Stimulated activated CD8-positive, alpha-beta memory T cell treated with anti-CD3 and anti-CD28 coated beads, Interleukin-4, amount 100 ng/mL, for 48 hours (primary cell): ENCODE measurements around the gene RACK1.
"Not testable (repeated sequence)": the region's sequence is repeated elsewhere in the genome, so short reads cannot be mapped to it uniquely, and the experiment has no call there.

Source experiments
- DNase-seq: peaks from one replicate; pipeline ENCODE4 v3.0.0-alpha.2; 2020

The RACK1 gene

DNA sequence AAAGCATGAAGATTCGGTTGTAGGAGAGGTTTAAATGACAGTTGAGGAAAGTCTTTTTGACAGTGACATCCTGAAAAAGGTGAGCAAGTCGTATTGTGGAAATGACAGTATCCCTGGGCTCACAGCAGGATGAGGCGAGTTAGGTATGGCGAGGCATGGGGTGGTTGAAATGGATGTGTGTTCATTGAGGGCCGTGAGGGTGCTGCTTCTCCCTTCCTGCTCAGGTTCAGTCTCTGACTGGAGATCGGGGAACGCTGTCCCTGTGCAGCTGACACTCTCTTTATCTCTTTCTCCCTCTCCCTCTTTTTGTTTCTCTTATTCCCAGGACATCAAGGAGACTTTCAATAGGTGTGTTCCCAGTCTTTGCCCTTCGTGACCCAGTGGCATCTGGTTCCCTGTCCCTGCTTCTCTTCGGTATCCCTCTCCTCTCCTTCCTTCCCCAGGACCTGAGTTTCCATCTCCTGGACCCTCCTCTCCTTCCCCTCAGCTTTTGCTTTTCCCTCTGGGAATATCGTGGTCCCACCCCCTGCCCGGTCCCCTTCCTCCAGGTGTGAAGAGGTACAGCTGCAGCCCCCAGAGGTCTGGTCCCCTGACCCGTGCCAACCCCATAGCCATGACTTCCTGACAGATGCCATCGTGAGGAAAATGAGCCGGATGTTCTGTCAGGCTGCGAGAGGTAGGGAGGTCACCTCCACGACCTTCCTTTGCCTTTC is 10.5 kb downstream of the RACK1 start:
- DNase-seq: no peak

- DNase-seq: no peak
These were observed 11.1 kb downstream of the RACK1 start for GRCh38 chr5:181232593-181232992.

DNA sequence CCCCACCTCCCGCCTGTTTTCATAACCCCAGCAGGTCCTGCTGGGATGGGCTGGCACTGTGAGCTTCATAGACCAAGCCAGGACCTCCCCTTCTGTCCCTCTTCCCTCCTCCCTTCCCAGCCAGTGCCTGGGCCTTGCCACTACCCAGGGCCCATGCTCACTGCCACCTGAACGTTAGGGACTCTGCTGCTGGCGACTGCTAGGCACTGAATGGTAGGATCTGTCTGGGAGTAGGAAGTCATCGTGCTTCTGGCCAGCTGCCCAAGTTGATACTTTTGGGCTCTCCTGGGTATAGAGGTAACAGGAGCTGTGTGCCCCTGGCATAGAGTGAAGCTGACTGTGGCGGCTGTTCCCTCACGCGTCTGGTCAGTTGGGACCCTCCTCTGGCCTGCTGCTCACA is 12.3 kb downstream of the RACK1 start:
- DNase-seq: no peak

DNA sequence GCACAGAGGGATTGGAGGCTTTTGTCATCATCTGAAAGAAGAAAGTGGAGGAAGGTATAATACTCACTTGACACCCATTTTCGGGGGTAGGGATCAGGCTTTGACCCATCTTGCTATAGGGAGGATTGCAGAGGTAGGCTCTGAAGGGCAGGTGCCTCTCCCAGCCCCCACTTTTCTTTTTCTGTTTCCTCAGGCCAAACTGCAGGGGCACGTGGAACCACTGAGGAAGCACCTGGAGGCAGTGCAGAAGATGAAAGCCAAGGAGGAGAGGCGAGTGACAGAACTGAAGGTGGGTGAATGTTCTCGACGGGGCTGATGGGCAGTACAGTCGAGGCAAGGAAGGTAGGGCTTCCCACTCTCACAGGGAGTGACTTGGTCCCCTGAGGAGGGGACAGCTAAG is 13.2 kb downstream of the RACK1 start:
- no peak for DNase-seq

DNA sequence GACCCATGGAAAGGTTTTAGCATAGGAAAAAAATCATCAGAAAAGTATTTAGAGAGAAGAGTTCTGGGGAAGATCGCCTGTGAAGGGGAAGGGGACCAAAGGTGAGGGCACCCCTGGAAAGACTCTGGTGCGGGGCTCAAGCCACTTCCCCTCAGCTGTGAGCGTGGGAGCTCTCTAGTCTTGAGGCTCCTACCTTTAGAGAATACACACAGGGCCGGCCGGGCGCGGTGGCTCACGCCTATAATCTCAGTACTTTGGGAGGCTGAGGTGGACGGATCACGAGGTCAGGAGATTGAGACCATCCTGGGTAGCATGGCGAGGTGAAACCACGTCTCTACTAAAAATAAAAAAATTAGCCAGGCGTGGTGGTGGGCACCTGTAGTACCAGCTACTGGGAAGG is 13.7 kb downstream of the RACK1 start:
- no peak for DNase-seq

DNA sequence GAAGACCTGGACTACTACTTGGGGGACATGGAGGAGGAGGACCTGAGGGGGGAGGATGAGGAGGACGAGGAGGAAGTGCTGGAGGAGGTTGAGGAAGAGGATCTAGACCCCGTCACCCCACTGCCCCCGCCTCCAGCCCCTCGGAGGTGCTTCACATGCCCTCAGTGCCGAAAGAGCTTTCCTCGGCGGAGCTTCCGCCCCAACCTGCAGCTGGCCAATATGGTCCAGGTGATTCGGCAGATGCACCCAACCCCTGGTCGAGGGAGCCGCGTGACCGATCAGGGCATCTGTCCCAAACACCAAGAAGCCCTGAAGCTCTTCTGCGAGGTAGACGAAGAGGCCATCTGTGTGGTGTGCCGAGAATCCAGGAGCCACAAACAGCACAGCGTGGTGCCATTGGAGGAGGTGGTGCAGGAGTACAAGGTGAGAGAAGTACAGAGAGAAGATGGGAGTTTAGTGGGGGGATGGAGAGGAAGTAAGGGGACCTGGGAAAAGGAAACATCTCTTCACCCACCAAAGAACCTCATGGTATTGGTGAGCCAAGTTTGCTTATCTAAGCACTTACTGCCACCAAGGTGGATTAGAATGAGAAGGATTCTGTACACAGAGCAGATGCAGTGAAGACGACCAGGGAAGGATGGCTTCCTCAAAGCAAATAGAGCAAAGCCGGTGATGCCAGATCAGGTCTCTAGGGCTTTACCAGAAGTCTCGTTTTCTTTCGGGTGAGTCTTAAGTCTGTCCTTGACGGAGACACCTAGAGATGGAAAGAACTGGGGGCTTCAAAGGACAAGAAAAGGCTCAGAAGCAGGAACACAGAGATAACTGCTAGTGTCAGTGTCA is 19.1 kb downstream of the RACK1 start:
- peak; percentile 58 for DNase-seq

DNA sequence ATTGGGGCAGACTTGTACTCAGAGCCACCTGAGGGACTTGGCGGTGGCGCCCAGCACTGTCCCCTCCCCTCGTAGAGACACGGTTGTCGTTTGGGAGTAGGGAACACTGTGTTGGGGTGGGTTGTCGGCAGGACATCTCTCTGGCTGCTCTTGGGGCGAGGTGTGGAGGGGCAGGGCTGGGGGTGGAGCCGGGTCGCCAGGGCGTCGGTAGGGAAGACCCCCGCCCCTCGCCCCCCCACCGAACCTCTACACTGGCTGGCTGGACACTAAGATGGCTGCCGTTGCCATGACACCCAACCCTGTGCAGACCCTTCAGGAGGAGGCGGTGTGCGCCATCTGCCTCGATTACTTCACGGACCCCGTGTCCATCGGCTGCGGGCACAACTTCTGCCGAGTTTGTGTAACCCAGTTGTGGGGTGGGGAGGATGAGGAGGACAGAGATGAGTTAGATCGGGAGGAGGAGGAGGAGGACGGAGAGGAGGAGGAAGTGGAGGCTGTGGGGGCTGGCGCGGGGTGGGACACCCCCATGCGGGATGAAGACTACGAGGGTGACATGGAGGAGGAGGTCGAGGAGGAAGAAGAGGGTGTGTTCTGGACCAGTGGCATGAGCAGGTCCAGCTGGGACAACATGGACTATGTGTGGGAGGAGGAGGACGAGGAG is 19.8 kb downstream of the RACK1 start:
- peak; percentile 69 for DNase-seq

GRCh38 chr5:181223058-181223728 is 20.5 kb downstream of the RACK1 start, which contains the start of gene TRIM41:
Gene TRIM41 (plus strand): TSS chr5:181223281. CDS start chr5:181224000, 719 bp downstream.
- peak; percentile 99 for DNase-seq

- no peak for DNase-seq
These were observed 21.1 kb downstream of the RACK1 start for GRCh38 chr5:181222630-181223057.

- DNase-seq: peak; percentile 100
These were observed 21.7 kb downstream of the RACK1 start for GRCh38 chr5:181221792-181222629.

GRCh38 chr5:181221105-181221791 is 22.5 kb downstream of the RACK1 start:
- DNase-seq: peak; percentile 78

DNA sequence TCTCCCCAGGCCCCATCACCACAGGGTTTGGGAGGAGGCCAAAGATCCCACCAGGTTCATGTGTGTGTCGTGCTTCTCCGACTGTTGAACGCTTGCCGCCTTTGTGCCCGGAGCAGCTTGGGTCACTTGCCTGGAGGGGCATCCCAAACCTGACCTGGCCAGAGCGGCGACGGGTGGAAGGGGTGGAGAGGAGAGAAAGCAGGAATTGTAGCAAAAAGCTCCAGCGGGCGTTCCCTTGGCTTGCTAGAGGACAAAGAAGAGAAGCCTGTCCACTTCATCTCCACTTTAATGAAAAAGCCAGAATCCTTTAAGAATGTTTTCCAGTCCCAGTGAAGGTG is 23.6 kb downstream of the RACK1 start:
- no peak for DNase-seq

GRCh38 chr5:181219262-181220177 is 24.2 kb downstream of the RACK1 start:
- DNase-seq: no peak

GRCh38 chr5:181218795-181219124 is 24.9 kb downstream of the RACK1 start:
- no peak for DNase-seq

GRCh38 chr5:181217803-181218062 is 26.0 kb downstream of the RACK1 start:
- DNase-seq: peak; percentile 55

GRCh38 chr5:181217111-181217802 is 26.4 kb downstream of the RACK1 start:
- peak; percentile 82 for DNase-seq

DNA sequence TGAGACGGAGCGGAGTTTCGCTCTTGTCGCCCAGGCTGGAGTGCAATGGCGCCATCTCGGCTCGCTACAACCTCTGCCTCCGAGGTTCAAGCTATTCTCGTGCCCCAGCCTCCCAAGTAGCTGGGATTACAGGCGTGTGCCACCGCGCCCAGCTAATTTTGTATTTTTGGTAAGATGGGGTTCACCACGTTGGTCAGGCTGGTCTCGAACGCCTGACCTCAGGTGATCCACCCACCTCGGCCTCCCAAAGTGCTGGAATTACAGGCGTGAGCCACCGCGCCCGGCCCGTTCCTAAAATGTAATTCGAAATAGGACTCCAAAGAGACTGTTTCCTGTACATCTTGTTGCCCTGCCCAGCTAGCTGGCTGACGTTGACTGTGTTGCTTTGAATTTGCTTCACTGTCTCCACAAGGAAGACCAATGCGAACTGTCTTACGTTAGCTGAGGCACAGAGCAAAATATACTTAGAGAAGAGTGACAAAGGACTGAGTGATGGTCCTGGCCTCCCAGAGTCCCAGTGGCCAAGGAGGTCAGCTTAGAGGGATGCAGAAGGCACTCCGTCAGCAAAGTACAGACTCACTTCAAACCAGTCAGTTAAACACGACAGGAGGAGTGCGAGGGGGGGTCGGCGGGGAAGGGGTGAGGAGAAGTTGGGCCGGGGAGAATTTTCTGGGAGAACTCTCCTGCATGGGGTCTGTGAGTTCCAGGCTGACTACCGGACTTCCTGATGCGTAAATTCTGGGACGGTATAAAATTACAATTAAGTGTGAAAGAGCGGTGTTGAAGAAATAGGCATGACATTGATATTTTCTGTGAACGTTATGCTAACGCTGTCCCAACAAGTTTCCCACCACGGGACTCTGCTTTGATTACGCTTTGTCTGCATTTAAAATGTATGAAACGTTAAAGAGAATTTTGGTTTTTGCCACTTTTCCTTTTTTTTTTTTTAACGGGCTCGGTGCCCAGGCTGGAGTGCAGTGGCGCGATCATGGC is 27.4 kb downstream of the RACK1 start:
- peak; percentile 57 for DNase-seq

GRCh38 chr5:181214249-181214648 is 29.5 kb downstream of the RACK1 start:
- not testable (repeated sequence) for DNase-seq

DNA sequence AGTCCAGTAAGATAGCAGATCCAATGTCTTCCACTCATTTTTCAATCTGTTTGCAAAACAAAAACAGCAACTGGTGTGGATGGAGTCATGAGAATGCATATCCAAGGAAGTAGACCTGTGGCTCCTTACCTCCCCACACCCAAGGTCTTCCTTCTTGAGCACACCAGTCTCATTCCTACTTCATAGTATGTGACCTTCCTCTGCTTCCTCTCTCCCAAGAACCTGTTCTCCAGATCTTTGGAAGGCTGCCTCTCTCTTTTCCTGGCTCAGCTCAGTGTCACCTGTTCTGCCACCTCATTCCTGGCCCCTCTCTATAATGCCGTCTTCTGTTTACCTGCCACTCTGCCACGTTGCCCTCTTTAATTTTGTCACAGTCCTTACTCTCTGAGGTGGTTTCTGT is 30.8 kb downstream of the RACK1 start:
- no peak for DNase-seq
